T47D (cell line): Measurements from ENCODE around the gene RGS13.
"Not testable (repeated sequence)": the region's sequence is repeated elsewhere in the genome, so short reads cannot be mapped to it uniquely, and the experiment has no call there.

Experiments
- DNase-seq, 2 experiments: peaks; one replicate each; pipeline versions ENCODE4 v3.0.0 to v3.0.0-alpha.2; 2011 to 2012; ENCODE audit warnings: low read depth in 1 of 2, low spot score in 1 of 2
- JUND ChIP-seq: IDR thresholded peaks from 2 replicates; pipeline ENCODE4 v1.6.1; 2012; ENCODE audit warnings: low read depth
- in situ Hi-C: cut with HindIII; loops from 2 replicates; pipeline ENCODE4 v1.10.0; 2016; ENCODE audit warnings: low sequenced_read_pairs, low pct_unique_long_range_greater_than_20kb

RGS13 gene

GRCh38 chr1:192668409-192668983, 32.5 kb downstream of the RGS13 start:
- TF ChIP-seq JUND = no peak
- in situ Hi-C loops = no loop called here
- peak in 1 of 2 experiments; percentile 20 for DNase-seq

GRCh38 chr1:192669174-192669573, 33.2 kb downstream of the RGS13 start:
- in situ Hi-C loops = no loop called here
- DNase-seq = no peak
- TF ChIP-seq JUND = no peak

GRCh38 chr1:192675716-192676115, 39.8 kb downstream of the RGS13 start:
- DNase-seq = no peak
- in situ Hi-C loops = no loop called here
- TF ChIP-seq JUND = no peak

- in situ Hi-C loops = no loop called here
- TF ChIP-seq JUND = no peak
- DNase-seq = no peak
Observed at GRCh38 chr1:192678099-192678498, 42.2 kb downstream of the RGS13 start.

- DNase-seq = no peak
- in situ Hi-C loops = no loop called here
- no peak for TF ChIP-seq JUND
Observed at GRCh38 chr1:192682335-192682734, 46.4 kb downstream of the RGS13 start.

- DNase-seq, in situ Hi-C loops: not testable (repeated sequence)
Observed at GRCh38 chr1:192683081-192683480, 47.1 kb downstream of the RGS13 start.

- in situ Hi-C loops = no loop called here
- TF ChIP-seq JUND = no peak
- no peak for DNase-seq
Observed at GRCh38 chr1:192689459-192689858, 53.5 kb downstream of the RGS13 start.

- TF ChIP-seq JUND = no peak
- DNase-seq = no peak
- in situ Hi-C loops = no loop called here
Observed at GRCh38 chr1:192691041-192691440, 55.1 kb downstream of the RGS13 start.

- in situ Hi-C loops = no loop called here
- DNase-seq = no peak
- TF ChIP-seq JUND = no peak
Observed at GRCh38 chr1:192696082-192696481, 60.1 kb downstream of the RGS13 start.

GRCh38 chr1:192697771-192698170, 61.8 kb downstream of the RGS13 start:
- in situ Hi-C loops = no loop called here
- no peak for DNase-seq
- TF ChIP-seq JUND = no peak

- no peak for TF ChIP-seq JUND
- no peak for DNase-seq
- in situ Hi-C loops = no loop called here
Observed at GRCh38 chr1:192698731-192699130, 62.8 kb downstream of the RGS13 start.

- no peak for DNase-seq
- TF ChIP-seq JUND = no peak
Observed at GRCh38 chr1:192700834-192701271, 64.9 kb downstream of the RGS13 start.

GRCh38 chr1:192702212-192702902, 66.4 kb downstream of the RGS13 start:
- in situ Hi-C loops = no loop called here
- no peak for DNase-seq
- no peak for TF ChIP-seq JUND

More at GRCh38 chr1:192700834-192701271, 64.9 kb downstream of the RGS13 start:
- in situ Hi-C loops = no loop called here
